Measurements from ENCODE around the gene ATP5PB.

- TF ChIP-seq CTCF (IDR thresholded peaks at IDR 0.05) = no peak
- TF ChIP-seq POLR2AphosphoS5 (IDR thresholded peaks at IDR 0.05; ENCODE audit: insufficient read depth in 1 of 2, low read depth in 1 of 2) = peak in 1 of 2 donors; percentile 10
Observed at GRCh38 chr1:111449703-111450017, 396 bp downstream of the ATP5PB start.

Data from vagina (tissue), 2 donors.